ENCODE measurements around the gene EXOC6.

The EXOC6 gene

GRCh38 chr10:93027508-93027907, 179.2 kb downstream of the EXOC6 start:
- DNase-seq, result no peak

DNA sequence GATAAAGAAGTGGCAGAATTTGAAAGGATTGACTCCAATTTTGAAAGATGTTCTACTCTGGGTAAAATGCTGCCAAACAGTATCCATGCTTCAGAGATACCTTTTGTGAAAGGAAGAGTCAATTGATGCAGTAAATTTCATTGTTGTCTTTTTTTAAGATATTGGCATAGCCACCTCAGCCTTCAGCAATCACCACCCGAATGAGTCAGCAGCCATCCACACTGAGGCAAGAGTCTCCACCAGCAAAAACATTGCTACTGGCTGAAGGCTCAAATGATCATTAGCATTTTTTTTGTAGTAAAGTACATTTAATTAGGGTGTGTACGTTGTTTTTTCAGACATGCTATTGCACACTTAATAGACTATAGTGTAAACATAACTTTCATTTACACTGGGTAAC, 180.6 kb downstream of the EXOC6 start:
- DNase-seq, result no peak

- DNase-seq, result no peak
These were observed 182.1 kb downstream of the EXOC6 start for GRCh38 chr10:93030409-93030808.

DNA sequence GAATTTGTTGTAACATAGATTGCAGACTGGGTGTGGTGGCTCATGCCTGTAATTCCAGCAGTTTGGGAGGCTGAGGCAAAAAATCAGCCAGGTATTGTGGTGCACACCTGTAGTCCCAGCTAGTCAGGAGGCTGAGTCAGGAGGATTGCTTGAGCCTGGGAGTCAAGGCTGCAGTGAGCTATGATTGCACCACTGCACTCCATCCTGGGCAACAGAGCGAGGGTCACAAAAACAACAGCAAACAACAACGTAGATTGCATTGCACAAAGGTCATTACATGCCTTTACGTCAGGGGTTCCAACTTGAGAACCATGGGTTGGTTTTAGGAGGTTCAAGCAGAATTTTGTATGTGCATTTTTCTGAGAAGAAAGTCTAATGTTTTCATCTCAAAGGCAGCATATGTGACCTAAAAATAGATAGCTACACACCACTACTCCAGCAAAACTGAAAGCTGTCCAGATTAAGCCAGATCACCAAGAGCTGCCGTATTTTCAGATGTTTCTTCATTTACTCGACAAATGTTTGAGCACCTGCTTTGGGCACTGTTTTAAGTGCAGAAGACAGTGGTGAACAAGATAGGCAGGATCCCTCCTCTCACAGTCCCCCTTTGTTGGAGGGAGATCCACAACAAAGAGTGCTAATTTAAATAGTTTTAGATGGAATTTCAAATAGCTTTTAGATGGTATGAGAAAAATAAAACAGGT, 183.9 kb downstream of the EXOC6 start:
- DNase-seq, result no peak

DNA sequence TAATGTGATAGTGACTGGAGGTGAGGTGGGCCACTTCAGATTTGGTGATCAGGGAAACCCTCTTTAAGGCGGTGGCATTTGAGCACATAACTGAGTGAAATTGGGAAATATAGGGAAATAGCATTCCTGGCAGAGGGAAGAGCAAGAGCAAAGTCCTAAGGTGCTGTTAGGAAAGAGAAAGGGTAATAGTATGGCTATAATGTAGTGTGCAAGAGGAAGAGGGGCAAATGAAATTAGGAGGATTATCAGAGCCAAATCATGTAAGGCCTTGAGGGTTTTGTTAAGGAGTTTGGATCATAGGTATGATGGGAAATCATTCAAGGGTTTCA, 184.5 kb downstream of the EXOC6 start:
- DNase-seq, result no peak

DNA sequence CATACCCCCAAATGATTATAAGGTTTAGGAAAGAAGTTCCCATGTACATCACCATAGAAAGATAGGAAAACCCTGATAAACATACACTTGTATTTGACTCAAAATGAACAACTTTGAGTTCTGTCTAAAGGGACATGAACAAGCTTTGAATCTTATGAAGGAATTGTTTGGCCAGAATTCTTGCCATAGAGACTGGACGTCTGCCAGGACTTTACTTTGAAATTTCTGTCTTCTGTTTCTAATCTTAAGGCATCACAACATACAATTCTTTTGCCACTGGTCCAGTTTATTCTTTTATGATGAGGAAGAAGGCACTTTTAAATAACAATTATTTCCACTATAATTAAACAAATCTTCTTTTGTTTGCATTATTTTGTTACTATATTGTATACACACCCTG, 186.1 kb downstream of the EXOC6 start:
- DNase-seq, result no peak

DNA sequence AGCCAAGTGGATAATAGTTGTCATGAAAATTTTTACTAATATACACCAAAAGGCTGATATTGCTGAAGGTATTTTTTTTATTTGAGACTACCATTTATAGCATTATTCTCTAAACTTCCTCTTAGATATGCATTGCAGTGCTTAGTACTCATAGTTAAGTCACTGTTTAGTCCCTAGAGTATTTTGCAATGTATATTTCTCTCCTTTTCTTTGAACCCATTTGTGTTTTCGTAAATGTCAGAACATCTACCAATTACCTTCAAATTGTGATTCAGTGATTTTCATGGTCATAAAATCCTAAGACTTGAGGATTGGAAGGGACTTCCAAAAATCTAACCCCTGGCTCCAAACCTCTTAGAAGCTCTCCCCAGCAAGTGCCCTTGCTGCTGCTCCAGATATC, 190.8 kb downstream of the EXOC6 start:
- DNase-seq, result no peak

- no peak for DNase-seq
These were observed 191.4 kb downstream of the EXOC6 start for GRCh38 chr10:93039721-93040120.

DNA sequence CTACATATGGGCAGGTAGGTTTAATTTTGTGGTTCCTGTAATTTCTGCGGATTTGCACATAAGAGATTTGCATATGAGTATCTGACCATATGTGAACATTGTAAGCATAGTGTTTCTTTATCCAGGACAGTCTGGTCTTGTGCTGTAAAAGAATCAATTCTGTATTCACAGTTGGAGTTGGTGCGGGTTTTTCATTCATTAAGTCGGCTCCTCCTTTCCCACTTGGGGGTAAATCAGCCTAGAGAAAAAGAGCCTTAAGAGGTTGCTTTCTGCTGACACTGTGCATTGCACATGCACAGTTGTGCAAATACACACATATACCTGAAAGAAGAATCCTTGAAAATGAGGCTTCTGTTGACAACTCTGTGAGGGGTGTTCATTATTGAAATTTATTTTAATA, 206.2 kb downstream of the EXOC6 start:
- DNase-seq, result no peak

DNA sequence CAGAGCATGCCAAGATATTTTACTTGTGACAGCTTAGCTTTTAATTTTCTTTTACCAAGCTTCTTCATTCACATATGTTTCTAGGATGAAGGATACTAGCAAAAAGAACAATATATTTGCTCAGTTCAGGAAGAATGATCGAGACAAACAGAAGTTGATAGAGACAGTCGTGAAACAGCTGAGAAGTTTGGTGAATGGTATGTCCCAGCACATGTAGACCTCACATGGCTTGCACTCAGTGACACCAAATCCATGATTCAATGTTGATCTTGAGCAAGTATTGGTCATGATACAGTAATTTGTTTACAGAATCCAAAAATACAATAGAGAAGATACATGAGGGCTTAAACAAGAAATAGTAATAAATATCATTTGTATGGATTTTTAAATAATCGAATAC, 209.8 kb downstream of the EXOC6 start:
- no peak for DNase-seq

DNA sequence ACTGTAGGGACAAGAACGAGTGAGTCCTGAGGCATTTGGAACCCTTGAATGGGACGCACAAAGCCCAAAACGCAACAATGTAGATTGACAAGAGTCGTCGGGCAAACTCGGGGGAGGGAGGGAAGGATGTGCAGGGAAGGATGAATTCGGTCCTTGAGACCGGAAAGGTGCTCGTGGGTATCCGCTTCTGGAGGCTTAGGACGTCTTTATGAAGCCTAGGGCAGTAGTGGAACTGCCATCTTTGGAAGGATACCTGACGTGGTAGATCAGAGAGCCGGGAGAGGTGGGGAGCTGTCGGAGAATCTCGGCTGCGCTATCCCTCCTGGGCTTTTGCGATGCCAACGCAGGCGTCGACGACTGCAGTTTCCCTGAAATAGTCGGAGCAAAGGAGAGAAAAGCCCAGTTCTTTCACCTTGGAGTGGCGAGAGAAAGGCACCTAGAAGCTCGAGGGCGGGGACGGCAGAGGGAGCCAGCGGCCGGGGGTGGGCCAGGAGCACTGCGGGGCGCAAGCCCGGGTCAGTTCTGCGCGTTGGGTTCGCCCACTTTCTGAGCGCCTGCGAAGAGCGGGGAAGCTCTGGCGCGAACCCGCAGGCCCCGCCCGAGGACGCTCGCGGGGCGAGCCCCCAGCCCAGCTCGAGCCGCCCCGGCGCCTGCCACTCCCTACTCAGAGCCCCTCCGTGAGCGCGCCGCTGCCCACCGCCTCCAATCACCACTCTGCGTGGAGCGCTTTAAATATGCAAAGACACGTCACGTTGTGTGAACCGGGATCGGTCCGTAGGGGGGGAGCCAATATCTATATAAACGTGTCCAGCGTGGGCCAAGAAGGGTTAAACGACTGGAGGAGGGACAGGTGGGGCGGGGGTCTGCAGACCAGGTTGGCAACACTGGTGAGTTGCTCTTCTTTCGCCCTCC, 211.9 kb downstream of the EXOC6 start, which contains the start of gene CYP26C1:
TSS of gene CYP26C1 (plus strand) at position 824 of the 912 bp plus-strand sequence. CDS start 466 bp downstream, outside the sequence.
- no peak for DNase-seq

DNA sequence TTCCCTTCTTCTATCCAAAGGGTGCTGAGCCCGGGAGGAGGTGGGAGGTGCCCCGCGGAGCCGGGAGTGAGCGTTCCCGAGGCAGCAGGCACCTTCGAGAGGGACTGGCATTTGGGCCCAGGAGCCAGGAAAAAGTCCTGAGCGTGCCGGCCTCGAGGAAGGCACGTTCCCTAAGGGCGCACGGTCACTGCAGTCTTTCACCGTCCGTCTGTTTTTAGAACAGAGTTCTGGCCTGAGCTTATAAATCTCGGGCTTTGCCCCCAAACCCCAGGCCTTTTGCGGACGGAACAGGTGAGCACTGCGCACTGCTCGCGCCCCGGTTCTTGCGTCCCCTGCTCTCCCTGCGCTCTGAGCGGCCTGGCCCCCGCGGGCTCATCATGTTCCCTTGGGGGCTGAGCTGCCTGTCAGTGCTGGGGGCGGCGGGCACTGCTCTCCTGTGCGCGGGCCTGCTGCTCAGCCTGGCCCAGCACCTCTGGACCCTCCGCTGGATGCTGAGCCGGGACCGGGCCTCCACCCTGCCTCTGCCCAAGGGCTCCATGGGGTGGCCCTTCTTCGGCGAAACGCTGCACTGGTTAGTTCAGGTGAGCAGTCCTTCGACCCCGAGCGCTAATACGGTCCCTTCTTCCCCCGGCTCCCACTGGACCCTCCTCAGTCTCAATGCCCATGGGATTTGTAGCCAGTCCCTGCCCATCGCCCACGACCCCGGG, 212.7 kb downstream of the EXOC6 start:
- no peak for DNase-seq

- DNase-seq, result no peak
These were observed 213.5 kb downstream of the EXOC6 start for GRCh38 chr10:93061594-93062513.

DNA sequence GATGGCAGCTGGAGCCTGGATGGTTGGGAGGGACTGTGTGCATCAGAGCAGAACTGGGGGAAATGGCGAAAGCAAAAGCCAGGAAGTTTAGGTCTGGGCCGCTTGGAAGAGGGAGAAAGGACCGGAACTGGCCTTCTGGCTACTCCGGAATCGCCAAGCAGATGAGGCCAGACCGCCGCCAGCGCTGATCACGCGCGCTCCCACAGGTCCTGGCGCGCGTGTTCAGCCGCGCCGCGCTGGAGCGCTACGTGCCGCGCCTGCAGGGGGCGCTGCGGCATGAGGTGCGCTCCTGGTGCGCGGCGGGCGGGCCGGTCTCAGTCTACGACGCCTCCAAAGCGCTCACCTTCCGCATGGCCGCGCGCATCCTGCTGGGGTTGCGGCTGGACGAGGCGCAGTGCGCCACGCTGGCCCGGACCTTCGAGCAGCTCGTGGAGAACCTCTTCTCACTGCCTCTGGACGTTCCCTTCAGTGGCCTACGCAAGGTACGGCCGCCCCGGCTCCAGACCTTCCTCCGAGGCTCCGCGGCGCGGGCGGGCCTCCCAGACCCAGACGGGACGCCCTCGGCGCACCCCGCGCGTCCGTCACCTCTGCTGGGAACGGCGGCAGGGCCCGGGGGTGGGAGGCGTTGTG, 214.3 kb downstream of the EXOC6 start:
- no peak for DNase-seq

DNA sequence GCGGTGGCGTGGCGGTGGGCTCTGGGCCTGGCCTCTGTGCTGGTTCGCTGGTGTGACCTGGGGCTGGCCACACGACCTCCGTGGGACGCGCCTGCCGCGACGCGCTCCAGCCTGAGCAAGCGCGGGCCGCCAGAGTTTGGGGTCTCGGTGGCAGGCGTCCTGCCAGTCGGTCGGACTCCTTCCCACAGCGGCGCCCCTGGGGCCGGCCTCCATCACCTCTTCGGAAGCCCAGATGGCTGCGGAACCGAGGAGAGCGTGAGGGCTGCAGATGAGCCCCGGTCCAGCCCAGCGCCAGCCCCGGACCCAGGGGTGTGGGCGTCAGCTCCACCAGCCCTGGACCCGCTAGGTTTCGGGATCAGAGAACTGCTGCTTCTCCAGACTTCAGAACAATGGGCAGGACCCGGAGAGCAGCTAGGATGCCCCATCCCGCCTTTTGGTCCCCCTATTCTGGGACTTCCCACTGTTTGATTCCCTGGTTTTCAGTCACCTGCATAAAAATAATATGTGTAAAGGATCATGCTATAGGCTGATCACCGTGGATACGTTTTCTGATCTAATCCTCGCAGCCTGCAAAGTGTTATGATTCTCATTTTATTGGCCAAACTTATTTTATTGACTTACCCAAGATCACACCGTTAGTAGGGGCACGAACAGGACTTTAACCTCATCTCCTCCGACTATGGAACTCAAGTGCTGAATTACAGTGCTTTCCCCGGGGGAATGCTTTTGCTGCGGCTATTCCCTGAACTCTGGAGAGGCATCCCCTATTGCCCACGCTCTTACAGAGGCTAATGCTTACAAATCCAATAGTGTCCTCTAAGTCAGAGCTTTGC, 215.0 kb downstream of the EXOC6 start:
- no peak for DNase-seq

DNA sequence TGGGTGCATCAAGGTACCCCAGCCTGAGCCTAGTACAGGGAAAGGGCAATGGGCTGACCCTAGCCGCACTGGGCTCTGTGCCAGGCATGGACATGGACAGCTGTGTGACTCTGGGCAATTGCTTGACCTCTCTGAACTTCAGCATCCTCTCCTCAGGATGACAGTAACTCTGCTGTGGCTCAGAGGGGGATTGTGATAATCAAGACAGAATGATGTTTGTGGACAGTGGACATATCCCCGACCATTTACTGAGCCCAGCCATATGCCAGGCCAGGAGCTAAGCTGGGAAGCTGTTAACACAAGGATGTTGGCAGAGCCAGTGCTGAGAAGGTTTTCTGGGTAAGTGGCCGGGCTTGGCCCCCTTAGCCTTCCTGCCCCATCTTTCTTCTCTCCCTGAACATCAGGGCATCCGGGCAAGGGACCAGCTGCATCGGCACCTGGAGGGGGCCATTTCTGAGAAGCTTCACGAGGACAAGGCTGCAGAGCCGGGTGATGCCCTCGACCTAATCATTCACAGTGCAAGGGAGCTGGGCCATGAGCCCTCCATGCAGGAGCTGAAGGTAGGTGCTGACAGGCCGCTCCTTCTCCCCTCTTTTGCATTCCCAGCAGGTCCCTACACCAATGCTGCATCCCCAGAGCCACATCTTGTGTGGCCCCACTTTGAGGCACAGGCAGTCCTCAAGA, 215.8 kb downstream of the EXOC6 start:
- no peak for DNase-seq

DNA sequence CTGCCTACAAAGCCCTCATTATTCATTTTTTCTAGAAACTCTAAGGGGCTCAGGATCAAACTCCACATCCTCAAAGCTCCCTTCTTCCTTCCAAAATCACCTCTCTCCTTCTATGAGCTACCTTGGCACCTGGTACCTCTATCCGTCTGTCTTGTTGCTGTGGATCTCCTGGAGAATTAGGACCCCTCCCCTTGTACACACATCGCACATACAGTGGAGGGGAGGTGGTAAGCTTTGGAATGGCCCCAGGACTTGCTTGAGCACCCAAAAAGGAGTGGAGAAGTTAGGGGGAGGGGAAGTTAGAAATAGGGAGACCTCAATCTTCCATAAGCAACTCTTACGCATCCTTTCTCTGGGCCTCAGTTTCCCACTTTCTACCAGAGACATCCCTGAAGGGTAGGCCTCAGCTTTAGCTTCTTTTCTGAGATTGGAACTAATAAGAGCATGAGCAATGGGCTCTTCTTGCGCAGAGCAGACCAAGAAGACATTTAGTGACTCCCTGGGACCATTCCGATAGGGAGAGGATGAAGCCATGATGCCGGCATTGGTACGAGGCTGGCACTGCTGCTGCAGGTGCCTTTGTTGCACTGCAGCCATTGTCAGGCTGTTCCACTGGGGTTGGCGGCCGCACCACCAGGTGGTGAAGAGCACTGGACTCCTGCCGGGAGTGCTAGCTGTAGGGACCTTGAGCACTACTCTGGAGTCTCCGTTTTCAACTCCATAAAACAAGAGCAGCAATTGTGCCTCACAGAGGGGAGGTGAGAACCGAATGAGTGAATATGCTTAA, 216.7 kb downstream of the EXOC6 start:
- DNase-seq, result no peak

- DNase-seq, result peak; percentile 49
These were observed 217.6 kb downstream of the EXOC6 start for GRCh38 chr10:93065675-93066543.

DNA sequence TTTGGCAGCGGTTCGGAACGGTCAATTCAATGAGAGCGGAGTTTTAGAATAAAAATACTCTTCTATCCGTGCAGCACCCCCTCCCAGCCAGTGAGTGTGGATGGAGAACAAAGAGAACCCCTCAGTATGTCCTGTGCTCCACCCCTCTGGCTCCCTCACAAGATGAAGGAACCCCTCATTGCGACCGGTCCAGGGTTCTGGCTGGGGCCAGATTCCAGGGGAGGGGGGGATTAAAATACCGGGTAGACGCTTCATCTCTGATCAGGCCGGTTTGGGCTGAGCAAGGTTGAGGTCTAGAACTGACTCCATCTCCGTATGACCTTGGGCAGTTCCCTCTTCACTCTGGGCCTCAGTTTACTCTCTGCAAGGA, 218.2 kb downstream of the EXOC6 start:
- no peak for DNase-seq

Measured in NCI-H1105 treated with DMSO at 0.1 percent for 48 hours (cell line).